AG09309 (cell line): ENCODE data around the gene FARP1.
A peak's percentile ranks its signal among the peaks of the same experiment; 100 is the strongest.

ENCODE experiments used
- DNase-seq: peaks from one replicate; pipeline ENCODE4 v3.0.0-alpha.2; 2010; ENCODE audit warnings: low read depth
- H3K4me3 ChIP-seq: 2 replicates; pipeline ENCODE4 v1.5.1; 2011; ENCODE audit warnings: mild to moderate bottlenecking, low read depth, low read length, moderate library complexity; ENCODE audit not compliant: control insufficient read depth
- TF ChIP-seq, protein P1 (sequence below): IDR thresholded peaks from 2 replicates; pipeline ENCODE4 v1.5.1; 2011; ENCODE audit warnings: mild to moderate bottlenecking, low read depth, low read length, inconsistent platforms; ENCODE audit not compliant: insufficient read depth, control insufficient read depth; ENCODE audit errors: missing control alignments

Gene FARP1

DNA sequence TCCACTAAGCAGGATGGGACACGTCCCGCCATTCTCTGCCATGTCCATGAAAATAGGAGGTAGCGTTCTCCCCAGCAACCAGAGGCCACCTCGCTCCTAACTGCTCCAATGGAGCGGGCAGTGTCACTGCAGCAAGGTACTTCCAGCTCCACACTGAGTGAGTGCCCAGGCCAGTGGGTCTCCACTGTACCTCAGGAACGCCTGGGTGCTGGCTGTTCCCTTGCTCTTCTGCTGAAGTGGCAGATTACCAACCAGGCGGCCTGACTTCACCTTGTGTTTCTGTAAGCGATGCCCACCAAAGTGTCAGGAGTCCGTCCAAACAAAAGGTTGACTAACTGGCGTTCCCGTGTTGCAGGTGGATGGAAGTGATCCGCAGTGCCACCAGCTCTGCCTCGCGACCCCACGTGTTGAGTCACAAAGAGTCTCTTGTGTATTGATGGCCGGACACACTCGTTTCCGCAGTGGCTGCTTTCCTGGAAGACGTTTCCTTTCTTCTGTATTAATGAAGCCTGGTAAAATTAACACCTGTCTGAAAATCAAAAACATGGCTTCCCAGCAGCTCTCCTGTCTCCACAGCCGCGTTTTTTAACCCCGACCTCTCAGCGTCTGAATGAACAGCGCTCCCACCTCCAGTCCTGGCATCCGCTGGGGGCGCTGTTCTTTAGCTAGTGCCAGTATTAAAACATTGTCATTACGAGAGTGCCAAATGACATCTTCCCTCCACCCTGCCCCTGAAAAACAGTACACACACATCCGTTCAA is 305.2 kb downstream of the FARP1 start:
- H3K4me3 ChIP-seq = no peak overlapping the region
- DNase-seq = no peak
- TF ChIP-seq, protein P1, sequence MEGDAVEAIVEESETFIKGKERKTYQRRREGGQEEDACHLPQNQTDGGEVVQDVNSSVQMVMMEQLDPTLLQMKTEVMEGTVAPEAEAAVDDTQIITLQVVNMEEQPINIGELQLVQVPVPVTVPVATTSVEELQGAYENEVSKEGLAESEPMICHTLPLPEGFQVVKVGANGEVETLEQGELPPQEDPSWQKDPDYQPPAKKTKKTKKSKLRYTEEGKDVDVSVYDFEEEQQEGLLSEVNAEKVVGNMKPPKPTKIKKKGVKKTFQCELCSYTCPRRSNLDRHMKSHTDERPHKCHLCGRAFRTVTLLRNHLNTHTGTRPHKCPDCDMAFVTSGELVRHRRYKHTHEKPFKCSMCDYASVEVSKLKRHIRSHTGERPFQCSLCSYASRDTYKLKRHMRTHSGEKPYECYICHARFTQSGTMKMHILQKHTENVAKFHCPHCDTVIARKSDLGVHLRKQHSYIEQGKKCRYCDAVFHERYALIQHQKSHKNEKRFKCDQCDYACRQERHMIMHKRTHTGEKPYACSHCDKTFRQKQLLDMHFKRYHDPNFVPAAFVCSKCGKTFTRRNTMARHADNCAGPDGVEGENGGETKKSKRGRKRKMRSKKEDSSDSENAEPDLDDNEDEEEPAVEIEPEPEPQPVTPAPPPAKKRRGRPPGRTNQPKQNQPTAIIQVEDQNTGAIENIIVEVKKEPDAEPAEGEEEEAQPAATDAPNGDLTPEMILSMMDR = peak; percentile 56

DNA sequence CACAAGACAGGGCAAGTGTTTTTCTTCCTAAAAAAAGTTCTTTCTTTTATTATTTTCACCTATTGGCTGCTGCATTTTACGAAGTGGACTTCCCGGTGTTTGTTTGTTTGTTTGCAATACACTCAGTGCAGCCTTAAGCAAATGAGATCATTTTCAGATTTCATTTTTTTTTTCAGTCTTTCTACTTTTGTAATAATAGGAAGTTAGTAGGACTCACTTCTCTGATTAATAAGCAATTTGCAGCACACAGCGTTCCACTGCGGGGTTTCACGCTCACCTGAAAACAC is 305.7 kb downstream of the FARP1 start:
- TF ChIP-seq, protein P1 = no peak
- DNase-seq = no peak
- no peak overlapping the region for H3K4me3 ChIP-seq

DNA sequence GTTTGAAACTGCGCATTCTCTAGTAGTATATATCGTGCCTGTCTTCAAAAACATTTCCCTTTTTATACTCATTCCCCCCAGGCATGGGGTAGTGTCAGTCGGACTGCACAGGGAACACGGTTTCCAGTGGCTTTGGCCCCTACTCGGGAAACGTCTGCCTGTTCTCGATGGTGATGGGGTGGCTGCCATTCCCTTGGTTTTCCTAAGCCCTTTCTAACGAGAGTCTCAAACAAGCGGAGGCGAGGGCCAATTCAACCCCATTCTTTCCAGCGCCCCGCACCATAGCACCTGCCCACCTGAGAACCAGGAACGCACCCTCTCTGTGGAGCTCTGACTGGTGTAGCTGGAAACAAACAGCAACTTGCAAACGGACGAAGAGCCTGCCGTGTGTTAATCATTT is 306.4 kb downstream of the FARP1 start:
- DNase-seq = no peak
- no peak overlapping the region for H3K4me3 ChIP-seq
- TF ChIP-seq, protein P1 = no peak

- no peak overlapping the region for H3K4me3 ChIP-seq
- no peak for DNase-seq
- TF ChIP-seq, protein P1 = no peak
Measured at GRCh38 chr13:98450026-98450425, 307.1 kb downstream of the FARP1 start.

DNA sequence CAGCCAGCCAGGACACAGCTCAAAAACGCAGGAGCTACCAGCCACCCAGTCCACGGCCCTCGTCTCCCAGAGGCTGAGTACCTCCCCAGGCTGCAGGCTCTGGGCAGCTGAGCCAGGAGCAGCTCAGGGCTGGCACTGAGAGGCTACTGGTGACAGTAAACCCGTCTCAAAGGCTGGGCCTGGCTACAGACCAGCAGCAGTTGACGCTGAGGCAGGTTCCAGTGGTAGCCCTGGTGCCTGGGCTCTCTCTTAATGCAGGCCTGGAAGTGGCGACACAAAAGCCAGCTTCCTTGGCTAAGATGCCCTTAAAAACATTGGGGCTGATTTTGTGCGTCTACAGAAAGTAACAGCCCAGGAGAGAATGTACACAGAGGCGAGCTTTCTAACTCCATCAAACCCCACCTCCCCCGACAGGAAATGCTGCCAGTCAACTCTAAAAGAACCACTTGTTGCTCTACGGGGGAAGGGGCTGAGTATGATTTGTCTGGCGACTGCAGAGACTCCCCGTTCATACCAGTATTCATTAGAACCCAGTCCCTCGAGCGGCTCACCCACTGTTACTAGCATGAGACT is 307.7 kb downstream of the FARP1 start:
- H3K4me3 ChIP-seq = no peak overlapping the region
- TF ChIP-seq, protein P1 = no peak
- DNase-seq = no peak

DNA sequence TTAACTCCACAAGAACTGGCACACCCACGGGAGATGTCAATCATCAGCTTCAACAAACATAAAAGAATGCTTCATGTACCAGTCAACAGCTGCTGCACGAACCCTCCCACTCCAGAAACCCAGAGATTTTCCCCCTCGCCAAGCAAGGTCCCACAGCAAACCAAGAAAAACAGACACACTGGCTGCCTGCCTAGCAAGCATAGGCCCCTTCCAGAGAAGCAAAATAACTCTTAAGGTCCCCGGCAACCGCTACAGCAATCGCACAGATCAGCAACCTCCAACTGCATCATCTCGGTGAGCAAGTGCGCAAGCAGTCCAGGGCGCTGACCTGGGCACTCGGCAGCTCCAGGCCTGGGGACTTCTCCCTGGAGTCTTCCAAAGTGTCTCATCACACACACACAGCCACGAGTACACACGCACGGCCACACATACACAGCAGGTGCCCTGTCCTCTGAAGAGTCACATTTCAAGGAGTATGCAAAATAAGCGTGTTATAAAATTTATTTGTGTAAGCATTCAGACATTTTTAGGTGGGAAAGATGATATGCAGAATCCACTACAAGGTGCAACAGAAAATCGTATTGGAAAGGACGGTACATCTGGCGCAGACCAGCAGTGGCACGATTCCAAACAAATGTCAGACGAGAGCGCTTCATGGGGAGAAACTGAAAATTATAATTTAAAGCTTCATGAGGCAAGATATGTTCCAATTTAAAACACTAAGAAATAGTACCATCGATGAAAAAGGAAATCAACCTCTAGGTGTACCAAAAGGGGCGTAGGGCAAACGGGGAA is 309.0 kb downstream of the FARP1 start:
- DNase-seq = no peak
- no peak overlapping the region for H3K4me3 ChIP-seq
- TF ChIP-seq, protein P1 = no peak
